GM12878 (cell line): ENCODE measurements around the gene HHLA2. TPM values are rescaled to one million over a fixed set of nuclear protein-coding genes. Genes with fewer than 3 reads are reported as not detected.

Source experiments
- ATAC-seq: fragments of 200-7000 bp; cut with Tn5 transposase; 3 replicates; pipeline ENCODE4 v1.9.1; 2020; ENCODE audit warnings: mild to moderate bottlenecking, moderate library complexity
- BruUV-seq: library from RNA; stranded (reverse); fragments of 400-500 nt; replicated peaks from 2 replicates; lab custom pipeline; 2021; lab: Mats Ljungman, UMichigan
- CTCF ChIA-PET: fragments of 300-600 bp; sonication (Branson Sonifier 250); formaldehyde crosslinking; extraction: SDS; loops from one replicate; lab custom pipeline; 2021; ENCODE audit warnings: inconsistent platforms; lab: Yijun Ruan, JAX
- POLR2A ChIA-PET: fragments of 350-600 bp; formaldehyde crosslinking; extraction: SDS; loops from one replicate; lab custom pipeline; 2021; ENCODE audit warnings: inconsistent platforms; lab: Charles Lee
- RAD21 ChIA-PET: fragments of 300-600 bp; sonication (Branson Sonifier 250); formaldehyde crosslinking; loops from one replicate; lab custom pipeline; 2023; ENCODE audit warnings: antibody characterized with exemption; ENCODE audit not compliant: unreplicated experiment; lab: Charles Lee
- SMC1A ChIA-PET: fragments of 300-600 bp; sonication (Branson Sonifier 250); formaldehyde crosslinking; loops from one replicate; lab custom pipeline; 2023; ENCODE audit not compliant: unreplicated experiment, uncharacterized antibody; lab: Charles Lee
- DNase-seq: peaks from one replicate; pipeline ENCODE4 v3.0.0-alpha.2; 2011; ENCODE audit warnings: low read depth, low spot score
- FAIRE-seq: peaks from 3 replicates; lab custom pipeline; 2011; peaks lifted over from hg19 to GRCh38; lab: Jason Lieb, UNC
- H2AFZ ChIP-seq: 2 replicates; pipeline ENCODE4 v1.6.0; 2011; ENCODE audit warnings: low read depth, low read length, control low read depth; ENCODE audit not compliant: control insufficient read depth
- H3K27ac ChIP-seq: 2 replicates; pipeline ENCODE4 v1.5.1; 2011; ENCODE audit warnings: control low read depth; ENCODE audit not compliant: control insufficient read depth, insufficient read depth
- H3K27me3 ChIP-seq, 2 experiments: replicated peaks in 1 of 2; 2 replicates each; pipeline versions ENCODE4 v1.6.0 to v1.6.1; 2011; ENCODE audit warnings: low read length in 1 of 2; ENCODE audit not compliant: control insufficient read depth in 2 of 2, insufficient read depth in 2 of 2
- H3K36me3 ChIP-seq, 2 experiments: 2 replicates each; pipeline ENCODE4 v1.5.1; 2011; ENCODE audit warnings: low read length in 1 of 2; ENCODE audit not compliant: control insufficient read depth in 2 of 2, insufficient read depth in 2 of 2
- H3K4me1 ChIP-seq: 2 replicates; pipeline ENCODE4 v1.6.1; 2011; ENCODE audit warnings: mild to moderate bottlenecking, low read length, moderate library complexity, mixed read lengths; ENCODE audit not compliant: control insufficient read depth, insufficient read depth
- H3K4me2 ChIP-seq: 2 replicates; pipeline ENCODE4 v1.6.0; 2011; ENCODE audit warnings: control low read depth; ENCODE audit not compliant: control insufficient read depth, insufficient read depth
- H3K4me3 ChIP-seq: fragments of 200-600 bp; sonication (generic); 2 replicates; pipeline ENCODE4 v1.5.1; 2016
- H3K79me2 ChIP-seq: 2 replicates; pipeline ENCODE4 v1.6.0; 2011; ENCODE audit warnings: low read length; ENCODE audit not compliant: control insufficient read depth, insufficient read depth
- H3K9ac ChIP-seq: 2 replicates; pipeline ENCODE4 v1.8.0; 2011; ENCODE audit warnings: low read length, control low read depth, mixed read lengths; ENCODE audit not compliant: control insufficient read depth, insufficient read depth
- H3K9me3 ChIP-seq: replicated peaks from 3 replicates; pipeline ENCODE4 v1.5.1; 2011; ENCODE audit warnings: mild to moderate bottlenecking, low read length; ENCODE audit not compliant: control insufficient read depth, insufficient read depth
- H4K20me1 ChIP-seq: 2 replicates; pipeline ENCODE4 v1.6.0; 2011; ENCODE audit not compliant: control insufficient read depth, insufficient read depth
- ASH2L ChIP-seq: fragments of 300-600, 200-600 bp; sonication (generic); IDR thresholded peaks from 2 replicates; pipeline ENCODE4 v1.6.1; 2017; ENCODE audit warnings: low read depth, mild to moderate bottlenecking, borderline replicate concordance
- CEBPZ ChIP-seq: fragments of 150-350 bp; IDR thresholded peaks from 2 replicates; pipeline ENCODE4 v1.6.1; 2016; ENCODE audit warnings: low read depth, low read length
- FOS ChIP-seq: IDR thresholded peaks from 3 replicates; pipeline ENCODE4 v1.6.1; 2011; ENCODE audit warnings: borderline replicate concordance; ENCODE audit not compliant: insufficient read length; ENCODE audit errors: extremely low read depth
- HSF1 ChIP-seq: fragments of 150-350 bp; IDR thresholded peaks from 2 replicates; pipeline ENCODE4 v1.6.1; 2014; ENCODE audit warnings: mild to moderate bottlenecking, low read depth, low read length
- IRF4 ChIP-seq: IDR thresholded peaks from 2 replicates; pipeline ENCODE4 v1.6.1; 2011; ENCODE audit warnings: low read depth, low read length
- IRF5 ChIP-seq: fragments of 450-650 bp; IDR thresholded peaks from 2 replicates; pipeline ENCODE4 v1.6.1; 2017; ENCODE audit warnings: borderline replicate concordance
- LARP7 ChIP-seq: fragments of 450-650 bp; IDR thresholded peaks from 2 replicates; pipeline ENCODE4 v1.6.1; 2017; ENCODE audit warnings: mild to moderate bottlenecking
- MTA2 ChIP-seq: fragments of 450-650 bp; IDR thresholded peaks from 2 replicates; pipeline ENCODE4 v1.6.1; 2016; ENCODE audit warnings: low read depth, mild to moderate bottlenecking, moderate library complexity
- NKRF ChIP-seq: fragments of 450-650 bp; conservative IDR thresholded peaks from 2 replicates; pipeline ENCODE4 v1.6.1; 2017; ENCODE audit warnings: mild to moderate bottlenecking, moderate library complexity
- POU2F2 ChIP-seq: IDR thresholded peaks from 3 replicates; pipeline ENCODE4 v1.6.1; 2011; ENCODE audit warnings: low read depth, mild to moderate bottlenecking, low read length, borderline replicate concordance
- RELA ChIP-seq: fragments of 450-650 bp; IDR thresholded peaks from 2 replicates; pipeline ENCODE4 v1.8.0; 2014; ENCODE audit warnings: borderline replicate concordance; ENCODE audit not compliant: partially characterized antibody
- TCF12 ChIP-seq: IDR thresholded peaks from 2 replicates; pipeline ENCODE4 v1.6.1; 2011; ENCODE audit warnings: low read depth, mild to moderate bottlenecking, low read length
- YBX1 ChIP-seq: fragments of 450-650 bp; IDR thresholded peaks from 2 replicates; pipeline ENCODE4 v1.6.1; 2016; ENCODE audit warnings: antibody characterized with exemption
- ZBTB33 ChIP-seq: fragments of 450-650 bp; IDR thresholded peaks from 2 replicates; pipeline ENCODE4 v1.6.1; 2017; ENCODE audit warnings: mild to moderate bottlenecking
- WGBS: methylation state at CpG from one replicate; pipeline ENCODE4 v1.1.6; 2016; ENCODE audit warnings: low lambda C conversion rate; ENCODE audit not compliant: insufficient replicate concordance, insufficient coverage; ENCODE audit errors: missing lambda C conversion rate; 5-methylcytosine and 5-hydroxymethylcytosine counted together
- in situ Hi-C: fragments of 300-500 bp; cut with MboI; formaldehyde crosslinking; loops from 9 replicates; pipeline ENCODE4 v1.14.3; 2018; ENCODE audit warnings: mixed read lengths
- intact Hi-C: fragments of 100-400 bp; cut with micrococcal nuclease; formaldehyde crosslinking; loops from one replicate; pipeline ENCODE4 v1.14.2; 2022; ENCODE audit not compliant: unreplicated experiment
- polyA plus RNA-seq, 11 experiments: library from polyadenylated mRNA; depleted of rRNA in 4 of 11; unstranded in 6 of 11; stranded (reverse) in 5 of 11; fragments of >200 nt; fragmentation: Nextera tagmentation in 4 of 11; fragmentation: Illumina TruSeq in 1 of 11; extraction: Ambion mirVana in 4 of 11; extraction: Trizol in 1 of 11; gene quantifications; 1 replicate in 1 of 11; 2 replicates in 10 of 11; pipeline versions ENCODE4 v1.2.1 to v1.2.3, GENCODE V29; 2011 to 2016; ENCODE audit warnings: inconsistent platforms in 2 of 11, missing spikeins in 2 of 11, low read depth in 1 of 11
- total RNA-seq, 4 experiments: library from RNA; depleted of rRNA in 3 of 4; stranded (reverse); fragments of >200 nt in 3 of 4; fragmentation: Illumina TruSeq in 1 of 4; extraction: Trizol in 1 of 4; gene quantifications; 2 replicates each; pipeline versions ENCODE4 v1.2.1 to v1.2.3, GENCODE V29; 2013 to 2021

HHLA2 gene
- total and polyA plus RNA-seq, 10 of the 15 experiments (the other 5 are each of a cell fraction or from before 2014, with no cell fraction given), result 0.11 to 1.3 (median 0.28) TPM; not detected in 1

DNA sequence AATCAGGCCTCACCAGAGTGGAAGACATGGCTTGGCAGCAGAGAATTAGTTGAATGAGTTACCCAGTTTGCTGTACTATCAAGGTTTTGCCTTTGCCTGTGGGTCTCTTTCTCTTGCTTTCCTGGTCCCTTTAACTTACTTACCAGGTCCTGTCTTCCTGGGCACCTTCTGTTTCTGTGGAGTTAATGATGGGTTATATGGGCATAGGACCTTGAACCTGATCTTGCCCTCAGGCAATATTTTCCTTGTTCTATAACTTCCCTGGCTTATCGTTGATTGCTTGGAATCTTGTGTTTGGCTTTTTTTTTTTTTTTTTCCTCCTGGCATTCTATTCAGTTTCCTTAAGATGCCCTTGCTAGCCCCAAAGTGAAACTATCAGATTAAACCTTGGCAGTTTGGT lies 106.8 kb downstream of the HHLA2 start:
- in situ Hi-C loops, result loop anchor here (5.0 kb wide), 1 partner anchor 251 kb away; no protein-coding TSS in a partner anchor
- CTCF ChIA-PET, result interaction anchor here (1.6 to 5.2 kb wide), 3 partner anchors 11 to 250 kb away, joined by 3 to 83 read pairs (median 31); no protein-coding TSS in a partner anchor
- ATAC-seq, result no peak
- WGBS, result 38% methylated on average over 1 of the region's 1 CpG
- FAIRE-seq, result no peak
- Histone ChIP-seq H3K27me3 (no peaks in the 10 kb centered on the region), H4K20me1 (no peaks in the 10 kb centered on the region), H3K79me2 (no peaks in the 10 kb centered on the region), H3K9me3 (no peaks in the 10 kb centered on the region), H3K27ac (no peak overlapping the region), H2AFZ (no peak overlapping the region), H3K4me2 (no peak overlapping the region), H3K4me1 (peaks cover 4% of the 10 kb centered on the region; the same call in 1 of the 2 replicates), H3K9ac (no peak overlapping the region), H3K4me3 (no peak overlapping the region), H3K36me3 (no peaks in the 10 kb centered on the region)
- SMC1A ChIA-PET, result interaction anchor here (0.7 to 6.4 kb wide), 8 partner anchors 16 to 346 kb away, joined by 3 to 59 read pairs (median 6); no protein-coding TSS in a partner anchor
- DNase-seq, result no peak
- RAD21 ChIA-PET, result interaction anchor here (0.7 to 4.8 kb wide), 4 partner anchors 11 to 593 kb away, joined by 3 to 45 read pairs (median 6); no protein-coding TSS in a partner anchor
- POLR2A ChIA-PET, result no interaction called here
- intact Hi-C loops, result no loop called here
- no TSS peak for BruUV-seq
- TF ChIP-seq POU2F2 (no peak), ASH2L (no peak), HSF1 (no peak), FOS (no peak), MTA2 (no peak), RELA (no peak), ZBTB33 (no peak), YBX1 (no peak), NKRF (no peak), LARP7 (no peak), IRF4 (no peak), IRF5 (no peak), CEBPZ (no peak), TCF12 (no peak)
